ENCODE measurements around the gene COX20. TPM values are rescaled to one million over a fixed set of nuclear protein-coding genes. Genes with fewer than 3 reads are reported as not detected.

The COX20 gene
- total RNA-seq, 1 experiment from 2014 or later: 38.0 TPM

GRCh38 chr1:244802041-244802440 is 33.4 kb upstream of the COX20 start:
- Histone ChIP-seq H3K14ac (ENCODE audit: insufficient read depth, low read length) (no peak overlapping the region), H3K9me3 (ENCODE audit: control insufficient read depth, low read depth, low read length) (no peaks in the 10 kb centered on the region), H3K18ac (ENCODE audit: insufficient read length, low read depth, low read length) (no peak overlapping the region), H3K27ac (ENCODE audit: insufficient read length, low read depth, low read length) (no peak overlapping the region), H3K27me3 (ENCODE audit: insufficient read depth, low read length) (no peaks in the 10 kb centered on the region), H3K23me2 (ENCODE audit: insufficient read length, low read depth, low read length, poor library complexity, severe bottlenecking) (no peaks in the 10 kb centered on the region), H3K56ac (ENCODE audit: insufficient read length, low read depth, low read length) (no peak overlapping the region), H3K4ac (ENCODE audit: low read depth, low read length) (no peak overlapping the region), H3K4me1 (ENCODE audit: insufficient read depth, low read length) (no peaks in the 10 kb centered on the region), H4K5ac (ENCODE audit: insufficient read length, low read depth, low read length) (no peak overlapping the region), H2BK120ac (ENCODE audit: low read depth, low read length, poor library complexity, severe bottlenecking) (no peak overlapping the region), H3K4me2 (ENCODE audit: insufficient read depth, insufficient read length, low read length) (no peak overlapping the region), H2AK5ac (ENCODE audit: insufficient read length, low read length) (no peak overlapping the region), H2BK12ac (ENCODE audit: insufficient read length, low read depth, low read length) (no peak overlapping the region), H2BK20ac (ENCODE audit: low read depth, low read length, poor library complexity, severe bottlenecking) (no peak overlapping the region), H4K91ac (ENCODE audit: insufficient read length, low read depth, low read length) (no peak overlapping the region), H3K9ac (ENCODE audit: extremely low read depth, insufficient read length, low read length) (no peak overlapping the region), H3T11ph (ENCODE audit: low read length) (no peak overlapping the region), H2AFZ (ENCODE audit: low read length) (no peak overlapping the region), H4K20me1 (ENCODE audit: control insufficient read depth, insufficient read depth, insufficient read length) (no peaks in the 10 kb centered on the region), H2BK15ac (ENCODE audit: low read depth, low read length) (no peak overlapping the region), H4K8ac (replicated peaks; ENCODE audit: insufficient read length, low read depth, low read length) (no peak overlapping the region), H3K79me1 (ENCODE audit: insufficient read depth, low read depth, low read length, poor library complexity, severe bottlenecking) (no peaks in the 10 kb centered on the region), H2BK5ac (ENCODE audit: insufficient read length, low read length) (no peak overlapping the region), H3K79me2 (ENCODE audit: insufficient read depth, low read length) (no peaks in the 10 kb centered on the region), H3K23ac (ENCODE audit: insufficient read length, low read depth, low read length) (no peak overlapping the region)
- no peaks in the 10 kb centered on the region for H3K27me3 Mint-ChIP-seq (ENCODE audit: low read depth)
- no peak for DNase-seq
- WGBS (ENCODE audit: extremely low coverage, insufficient read length, low lambda C conversion rate): no CpG with 5 or more reads among the region's 14 CpGs
- TF ChIP-seq, protein P1, sequence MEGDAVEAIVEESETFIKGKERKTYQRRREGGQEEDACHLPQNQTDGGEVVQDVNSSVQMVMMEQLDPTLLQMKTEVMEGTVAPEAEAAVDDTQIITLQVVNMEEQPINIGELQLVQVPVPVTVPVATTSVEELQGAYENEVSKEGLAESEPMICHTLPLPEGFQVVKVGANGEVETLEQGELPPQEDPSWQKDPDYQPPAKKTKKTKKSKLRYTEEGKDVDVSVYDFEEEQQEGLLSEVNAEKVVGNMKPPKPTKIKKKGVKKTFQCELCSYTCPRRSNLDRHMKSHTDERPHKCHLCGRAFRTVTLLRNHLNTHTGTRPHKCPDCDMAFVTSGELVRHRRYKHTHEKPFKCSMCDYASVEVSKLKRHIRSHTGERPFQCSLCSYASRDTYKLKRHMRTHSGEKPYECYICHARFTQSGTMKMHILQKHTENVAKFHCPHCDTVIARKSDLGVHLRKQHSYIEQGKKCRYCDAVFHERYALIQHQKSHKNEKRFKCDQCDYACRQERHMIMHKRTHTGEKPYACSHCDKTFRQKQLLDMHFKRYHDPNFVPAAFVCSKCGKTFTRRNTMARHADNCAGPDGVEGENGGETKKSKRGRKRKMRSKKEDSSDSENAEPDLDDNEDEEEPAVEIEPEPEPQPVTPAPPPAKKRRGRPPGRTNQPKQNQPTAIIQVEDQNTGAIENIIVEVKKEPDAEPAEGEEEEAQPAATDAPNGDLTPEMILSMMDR (conservative IDR thresholded peaks at IDR 0.05): no peak
- peaks cover 0 to 2% of the 10 kb centered on the region in 2 experiments; a peak in 1 of 5 replicates for H3K9me3 Mint-ChIP-seq
- peak overlapping the region in 2 of 3 experiments; percentile 5 to 15; a peak in 2 of 7 replicates for H3K27ac Mint-ChIP-seq
- H3K36me3 Mint-ChIP-seq (ENCODE audit: insufficient read depth in 1 of 3, low read depth in 3 of 3): no peaks in the 10 kb centered on the region; a peak in 1 of 7 replicates
- no peak overlapping the region for H3K4me3 Mint-ChIP-seq
- peaks cover 3 to 9% of the 10 kb centered on the region in 2 experiments for H3K4me1 Mint-ChIP-seq

Measured in H9 (cell line).